ENCODE data around the gene FKBP9.
A peak's percentile ranks its signal among the peaks of the same experiment; 100 is the strongest.

The FKBP9 gene

DNA sequence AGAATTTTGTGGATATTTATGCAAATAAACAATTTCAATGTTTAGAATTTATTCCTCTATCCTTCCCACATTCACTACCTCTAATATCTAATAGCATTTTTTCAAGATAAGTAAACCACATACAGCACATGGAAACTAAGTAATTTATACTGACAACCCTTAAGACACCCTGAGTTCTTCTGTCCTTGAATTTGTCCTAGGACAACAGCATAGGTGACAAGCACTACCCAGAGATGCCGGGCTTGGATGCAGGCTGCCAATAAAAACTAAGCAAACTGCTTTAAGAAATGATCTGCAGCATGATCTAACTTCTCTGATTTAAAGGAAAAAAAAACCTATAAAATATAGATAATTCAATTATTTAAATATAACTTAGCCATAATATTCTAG, 82.7 kb downstream of the FKBP9 start:
- H3K4me3 ChIP-seq (ENCODE audit: low read length): peak overlapping the region; percentile 60
- H3K27me3 ChIP-seq (ENCODE audit: control insufficient read depth, insufficient read depth, low read length): no peaks in the 10 kb centered on the region
- no peaks in the 10 kb centered on the region for H3K9me3 ChIP-seq (ENCODE audit: control insufficient read depth, low read length)
- H3K4me1 ChIP-seq (ENCODE audit: control insufficient read depth, insufficient read depth, low read length): peaks cover 27% of the 10 kb centered on the region
- H3K9ac ChIP-seq (ENCODE audit: low read length): peak overlapping the region; percentile 61
- no peaks in the 10 kb centered on the region for H3K36me3 ChIP-seq (ENCODE audit: control insufficient read depth, insufficient read depth, low read length)

DNA sequence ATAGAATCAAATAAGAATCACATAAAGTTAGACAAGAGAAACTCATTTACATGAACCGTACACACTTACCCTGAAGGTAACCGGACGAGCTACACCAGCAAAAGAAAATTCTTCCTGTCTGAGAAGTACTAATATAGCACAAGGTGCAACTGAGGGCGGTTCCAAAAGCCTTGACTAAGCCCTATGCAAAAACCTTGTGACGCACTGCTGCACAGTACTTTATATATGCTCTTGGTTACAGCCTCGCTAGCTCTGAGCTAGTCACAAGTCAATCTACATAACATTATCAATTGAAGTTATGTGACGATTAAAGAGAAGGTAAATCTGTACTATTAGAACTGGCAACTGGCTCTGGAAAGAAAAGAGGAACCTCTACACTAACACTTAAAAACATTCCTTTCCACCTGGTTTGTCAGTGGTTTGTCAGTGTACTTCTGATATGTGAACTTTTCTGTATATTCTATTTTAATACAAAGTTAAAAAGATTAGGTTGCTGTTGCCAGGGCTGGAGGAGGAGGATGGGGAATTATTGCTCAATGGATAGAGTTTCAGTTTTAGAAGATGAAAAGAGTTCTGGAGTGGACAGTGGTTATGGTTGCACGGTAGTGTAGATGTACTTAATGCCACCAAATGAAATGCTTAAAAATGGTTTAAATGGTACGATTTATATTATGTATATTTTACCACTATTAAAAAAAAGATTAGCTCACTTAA, 83.7 kb downstream of the FKBP9 start:
- H3K27me3 ChIP-seq (ENCODE audit: control insufficient read depth, insufficient read depth, low read length): no peaks in the 10 kb centered on the region
- H3K4me3 ChIP-seq (ENCODE audit: low read length): no peak overlapping the region
- peaks cover 33% of the 10 kb centered on the region for H3K4me1 ChIP-seq (ENCODE audit: control insufficient read depth, insufficient read depth, low read length)
- no peaks in the 10 kb centered on the region for H3K36me3 ChIP-seq (ENCODE audit: control insufficient read depth, insufficient read depth, low read length)
- H3K9ac ChIP-seq (ENCODE audit: low read length): peak overlapping the region; percentile 61
- H3K9me3 ChIP-seq (ENCODE audit: control insufficient read depth, low read length): no peaks in the 10 kb centered on the region

DNA sequence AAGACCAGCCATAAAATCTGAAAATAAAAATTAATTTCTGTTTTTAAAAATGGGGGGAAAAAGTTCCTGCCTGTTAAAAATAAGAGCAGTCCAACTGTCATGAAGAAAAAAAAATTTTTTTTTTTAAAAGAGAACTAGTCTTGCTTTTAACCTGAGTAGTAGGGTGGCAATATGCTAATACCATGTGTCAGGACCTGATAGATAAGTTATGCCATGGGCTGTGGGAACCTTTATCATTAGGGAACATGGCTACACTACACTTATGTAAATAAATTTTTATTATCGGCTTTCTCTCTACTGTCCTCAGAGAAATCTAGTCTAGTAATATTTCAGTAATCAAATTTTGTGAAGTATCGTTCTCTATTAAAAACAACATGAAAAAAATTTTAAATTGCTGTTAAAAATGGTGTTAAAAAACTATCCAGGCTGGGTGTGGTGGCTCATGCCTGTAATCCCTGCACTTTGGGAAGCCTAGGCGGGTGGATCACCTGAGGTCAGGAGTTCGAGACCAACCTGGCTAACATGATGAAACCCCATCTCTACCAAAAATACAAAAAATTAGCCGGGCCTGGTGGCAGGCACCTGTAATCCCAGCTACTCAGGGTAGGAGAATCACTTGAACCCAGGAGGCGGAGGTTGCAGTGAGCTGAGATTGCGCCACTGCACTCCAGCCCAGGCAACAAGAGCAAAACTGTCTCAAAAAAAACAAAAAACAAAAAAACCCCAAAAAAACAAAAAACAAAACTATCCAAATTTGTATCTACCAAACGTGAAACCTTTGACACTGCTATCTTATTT, 84.6 kb downstream of the FKBP9 start:
- Histone ChIP-seq H3K27me3 (ENCODE audit: control insufficient read depth, insufficient read depth, low read length) (no peaks in the 10 kb centered on the region), H3K36me3 (ENCODE audit: control insufficient read depth, insufficient read depth, low read length) (no peaks in the 10 kb centered on the region), H3K9ac (ENCODE audit: low read length) (no peak overlapping the region), H3K4me1 (ENCODE audit: control insufficient read depth, insufficient read depth, low read length) (peaks cover 35% of the 10 kb centered on the region), H3K9me3 (ENCODE audit: control insufficient read depth, low read length) (no peaks in the 10 kb centered on the region), H3K4me3 (ENCODE audit: low read length) (no peak overlapping the region)

DNA sequence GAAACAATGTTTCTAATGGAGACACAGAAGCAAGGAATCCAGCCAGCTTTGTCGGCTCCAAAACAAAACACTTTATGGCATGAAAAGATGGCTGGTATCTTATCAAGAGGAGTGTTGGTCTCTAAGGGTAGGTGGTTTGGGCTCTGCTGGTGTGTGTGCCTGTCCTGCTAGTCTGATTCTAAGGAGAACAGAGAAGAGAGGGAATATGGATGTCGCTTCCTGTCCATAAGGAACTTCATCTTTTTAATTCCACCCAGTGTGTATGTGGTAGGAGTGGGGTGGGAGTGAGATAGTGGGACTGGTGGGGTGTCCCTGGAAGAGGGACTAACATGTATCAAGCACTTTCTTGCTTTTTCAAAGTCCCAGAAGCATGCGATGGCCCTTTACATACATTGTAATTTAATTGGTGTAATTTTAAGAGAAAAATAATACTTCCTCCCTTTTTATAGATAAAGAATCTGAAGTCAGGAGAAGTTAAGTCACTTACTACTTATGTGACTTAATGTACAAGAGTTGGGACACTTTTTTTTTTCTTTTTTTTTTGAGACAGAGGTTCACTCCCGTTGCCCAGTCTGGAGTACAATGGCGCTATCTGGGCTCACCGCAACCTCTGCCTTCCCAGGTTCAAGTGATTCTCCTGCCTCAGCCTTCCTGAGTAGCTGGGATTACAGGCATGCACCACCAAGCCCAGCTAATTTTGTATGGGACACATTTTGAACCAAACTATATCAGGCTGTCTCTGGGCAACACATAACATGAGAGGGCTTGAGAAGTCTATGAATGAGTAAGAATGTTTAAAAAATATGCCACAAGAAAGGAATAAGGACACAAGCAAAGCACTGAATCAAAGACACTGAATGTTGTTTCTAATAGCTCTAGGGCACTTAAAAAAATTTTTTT, 86.5 kb downstream of the FKBP9 start:
- no peaks in the 10 kb centered on the region for H3K27me3 ChIP-seq (ENCODE audit: control insufficient read depth, insufficient read depth, low read length)
- no peaks in the 10 kb centered on the region for H3K9me3 ChIP-seq (ENCODE audit: control insufficient read depth, low read length)
- peak overlapping the region; percentile 34 for H3K4me3 ChIP-seq (ENCODE audit: low read length)
- H3K9ac ChIP-seq (ENCODE audit: low read length): peak overlapping the region; percentile 68
- peaks cover 40% of the 10 kb centered on the region for H3K4me1 ChIP-seq (ENCODE audit: control insufficient read depth, insufficient read depth, low read length)
- no peaks in the 10 kb centered on the region for H3K36me3 ChIP-seq (ENCODE audit: control insufficient read depth, insufficient read depth, low read length)

DNA sequence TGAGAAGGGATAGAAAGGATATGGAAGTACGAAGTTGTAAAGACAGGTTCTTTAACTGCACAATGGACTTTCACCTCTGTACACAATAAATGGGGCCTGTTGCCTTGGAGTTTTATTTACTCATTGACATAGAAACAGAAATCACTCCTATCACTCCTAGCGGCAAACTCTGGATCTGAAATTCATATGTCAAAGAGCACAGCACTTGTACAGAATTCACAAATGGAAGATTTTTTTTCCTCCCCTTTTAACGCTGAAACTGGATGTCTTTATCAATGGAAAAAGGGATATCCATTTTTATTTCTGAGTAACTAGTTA, 87.1 kb downstream of the FKBP9 start:
- Histone ChIP-seq H3K27me3 (ENCODE audit: control insufficient read depth, insufficient read depth, low read length) (no peaks in the 10 kb centered on the region), H3K9me3 (ENCODE audit: control insufficient read depth, low read length) (no peaks in the 10 kb centered on the region), H3K36me3 (ENCODE audit: control insufficient read depth, insufficient read depth, low read length) (no peaks in the 10 kb centered on the region), H3K4me3 (ENCODE audit: low read length) (no peak overlapping the region), H3K4me1 (ENCODE audit: control insufficient read depth, insufficient read depth, low read length) (peaks cover 40% of the 10 kb centered on the region), H3K9ac (ENCODE audit: low read length) (peak overlapping the region; percentile 68)

DNA sequence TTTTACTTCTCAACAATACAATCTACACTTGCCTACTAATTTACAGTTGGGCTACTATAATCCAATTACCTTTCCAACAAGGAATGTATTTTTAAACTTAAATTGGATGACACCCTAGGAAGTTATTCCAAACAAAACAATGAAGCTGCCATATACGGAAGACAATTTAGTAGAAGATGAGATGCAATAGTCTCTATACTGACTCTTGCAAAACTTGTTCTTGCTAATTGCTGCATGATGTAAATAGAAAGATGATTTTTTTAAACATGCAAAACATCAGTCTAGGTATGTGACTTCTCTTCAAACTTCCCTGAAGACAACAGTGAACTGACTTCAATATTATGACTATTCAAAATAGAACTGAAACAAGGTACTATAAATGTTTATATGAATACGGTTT, 87.7 kb downstream of the FKBP9 start:
- H3K4me1 ChIP-seq (ENCODE audit: control insufficient read depth, insufficient read depth, low read length): peaks cover 42% of the 10 kb centered on the region
- no peaks in the 10 kb centered on the region for H3K9me3 ChIP-seq (ENCODE audit: control insufficient read depth, low read length)
- H3K27me3 ChIP-seq (ENCODE audit: control insufficient read depth, insufficient read depth, low read length): no peaks in the 10 kb centered on the region
- H3K9ac ChIP-seq (ENCODE audit: low read length): peak overlapping the region; percentile 24
- no peak overlapping the region for H3K4me3 ChIP-seq (ENCODE audit: low read length)
- H3K36me3 ChIP-seq (ENCODE audit: control insufficient read depth, insufficient read depth, low read length): no peaks in the 10 kb centered on the region

DNA sequence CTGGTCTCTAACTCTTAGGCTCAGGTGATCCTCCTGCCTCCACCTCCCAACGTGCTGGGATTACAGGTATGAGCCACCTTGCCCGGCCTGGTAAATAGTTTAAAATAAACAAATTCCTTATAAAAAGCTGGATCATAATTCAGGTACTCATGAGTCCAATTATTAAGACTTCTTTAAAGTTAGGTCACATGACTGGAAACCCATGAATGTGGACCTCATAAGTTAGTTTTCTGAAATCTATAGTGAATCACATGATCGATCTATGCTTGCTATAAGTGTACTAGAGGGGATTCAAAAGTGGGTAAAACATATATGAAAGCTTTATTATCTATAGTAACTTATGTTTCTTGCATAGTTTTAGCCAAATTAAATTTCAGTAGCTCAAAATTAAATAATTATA, 91.0 kb downstream of the FKBP9 start:
- H3K4me3 ChIP-seq (ENCODE audit: low read length): no peak overlapping the region
- H3K4me1 ChIP-seq (ENCODE audit: control insufficient read depth, insufficient read depth, low read length): peaks cover 40% of the 10 kb centered on the region
- H3K9ac ChIP-seq (ENCODE audit: low read length): no peak overlapping the region
- H3K9me3 ChIP-seq (ENCODE audit: control insufficient read depth, low read length): no peaks in the 10 kb centered on the region
- no peaks in the 10 kb centered on the region for H3K27me3 ChIP-seq (ENCODE audit: control insufficient read depth, insufficient read depth, low read length)
- no peaks in the 10 kb centered on the region for H3K36me3 ChIP-seq (ENCODE audit: control insufficient read depth, insufficient read depth, low read length)

DNA sequence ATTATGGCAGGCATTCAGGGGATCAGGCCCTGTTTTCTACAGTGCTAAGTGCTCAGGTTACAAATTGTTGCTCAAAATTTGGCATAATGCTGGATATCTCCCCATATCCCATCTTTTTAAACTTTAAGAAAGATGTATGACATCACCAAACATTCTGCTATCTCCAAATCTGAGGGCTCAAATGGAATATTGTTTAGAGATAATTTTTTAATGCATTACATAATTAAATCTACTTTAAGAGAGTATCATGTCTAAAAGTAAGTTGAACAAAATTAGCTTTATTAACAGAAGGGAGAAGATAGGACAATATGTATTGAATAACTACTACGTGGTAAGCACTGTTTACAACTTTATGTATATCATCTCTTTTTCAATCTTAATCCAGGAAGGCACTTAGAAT, 91.5 kb downstream of the FKBP9 start:
- no peak overlapping the region for H3K4me3 ChIP-seq (ENCODE audit: low read length)
- H3K4me1 ChIP-seq (ENCODE audit: control insufficient read depth, insufficient read depth, low read length): peaks cover 35% of the 10 kb centered on the region
- no peaks in the 10 kb centered on the region for H3K36me3 ChIP-seq (ENCODE audit: control insufficient read depth, insufficient read depth, low read length)
- H3K27me3 ChIP-seq (ENCODE audit: control insufficient read depth, insufficient read depth, low read length): no peaks in the 10 kb centered on the region
- no peak overlapping the region for H3K9ac ChIP-seq (ENCODE audit: low read length)
- H3K9me3 ChIP-seq (ENCODE audit: control insufficient read depth, low read length): no peaks in the 10 kb centered on the region

DNA sequence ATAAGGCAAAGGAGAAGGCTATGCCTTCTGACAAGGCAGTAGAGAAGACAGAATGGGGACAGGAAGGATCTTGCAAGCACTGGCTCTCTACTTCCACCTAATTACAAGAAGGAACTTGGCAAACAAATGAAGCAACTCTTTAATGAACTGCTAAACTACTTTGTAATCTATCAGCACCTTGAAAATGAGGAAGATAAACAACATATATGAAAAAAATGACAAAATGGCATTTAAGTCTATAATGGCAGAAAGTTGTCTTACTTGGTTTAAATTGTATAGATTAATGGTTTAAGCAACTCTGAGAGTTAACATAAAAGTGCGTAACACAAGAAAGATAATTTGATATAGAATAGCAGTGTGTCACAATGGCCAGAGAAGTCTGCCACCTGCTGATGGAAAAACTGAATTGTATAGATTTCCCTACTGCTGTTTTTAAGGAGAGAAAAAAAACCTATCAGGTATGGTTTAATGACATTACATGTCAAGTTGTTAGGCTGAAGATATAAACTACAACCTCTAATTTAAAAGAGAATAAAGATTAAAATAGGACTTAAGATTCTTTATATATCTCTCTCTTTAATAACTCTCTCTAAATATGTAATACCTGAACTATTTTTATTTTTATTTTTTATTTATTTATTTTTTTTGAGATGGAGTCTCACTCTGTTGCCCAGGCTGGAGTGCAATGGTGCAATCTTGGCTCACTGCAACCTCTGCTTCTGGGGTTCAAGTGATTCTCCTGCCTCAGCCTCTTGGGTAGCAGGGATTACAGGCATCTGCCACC, 93.5 kb downstream of the FKBP9 start:
- no peak overlapping the region for H3K4me3 ChIP-seq (ENCODE audit: low read length)
- H3K9ac ChIP-seq (ENCODE audit: low read length): no peak overlapping the region
- H3K27me3 ChIP-seq (ENCODE audit: control insufficient read depth, insufficient read depth, low read length): no peaks in the 10 kb centered on the region
- H3K9me3 ChIP-seq (ENCODE audit: control insufficient read depth, low read length): no peaks in the 10 kb centered on the region
- H3K4me1 ChIP-seq (ENCODE audit: control insufficient read depth, insufficient read depth, low read length): peaks cover 25% of the 10 kb centered on the region
- H3K36me3 ChIP-seq (ENCODE audit: control insufficient read depth, insufficient read depth, low read length): no peaks in the 10 kb centered on the region

DNA sequence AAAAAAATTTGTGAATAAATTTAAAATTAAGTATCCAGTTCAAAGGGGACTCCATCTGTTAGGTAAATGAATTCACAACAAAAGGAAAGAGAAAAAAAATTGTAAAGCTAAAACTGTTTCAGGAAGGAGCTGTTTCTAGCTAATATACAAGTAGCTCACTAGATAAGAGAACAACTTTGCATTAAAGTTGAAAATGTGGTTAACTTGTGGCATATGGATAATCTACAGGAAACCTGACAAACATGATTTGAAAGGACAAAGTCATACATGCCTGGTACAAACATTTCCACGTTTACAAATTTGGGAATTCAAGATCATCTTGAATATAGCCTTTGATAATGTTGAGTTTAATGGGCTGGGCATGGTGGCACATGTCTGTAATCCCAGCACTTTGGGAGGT, 96.5 kb downstream of the FKBP9 start:
- Histone ChIP-seq H3K4me1 (ENCODE audit: control insufficient read depth, insufficient read depth, low read length) (peaks cover 16% of the 10 kb centered on the region), H3K4me3 (ENCODE audit: low read length) (no peak overlapping the region), H3K9me3 (ENCODE audit: control insufficient read depth, low read length) (no peaks in the 10 kb centered on the region), H3K36me3 (ENCODE audit: control insufficient read depth, insufficient read depth, low read length) (no peaks in the 10 kb centered on the region), H3K27me3 (ENCODE audit: control insufficient read depth, insufficient read depth, low read length) (no peaks in the 10 kb centered on the region), H3K9ac (ENCODE audit: low read length) (no peak overlapping the region)

DNA sequence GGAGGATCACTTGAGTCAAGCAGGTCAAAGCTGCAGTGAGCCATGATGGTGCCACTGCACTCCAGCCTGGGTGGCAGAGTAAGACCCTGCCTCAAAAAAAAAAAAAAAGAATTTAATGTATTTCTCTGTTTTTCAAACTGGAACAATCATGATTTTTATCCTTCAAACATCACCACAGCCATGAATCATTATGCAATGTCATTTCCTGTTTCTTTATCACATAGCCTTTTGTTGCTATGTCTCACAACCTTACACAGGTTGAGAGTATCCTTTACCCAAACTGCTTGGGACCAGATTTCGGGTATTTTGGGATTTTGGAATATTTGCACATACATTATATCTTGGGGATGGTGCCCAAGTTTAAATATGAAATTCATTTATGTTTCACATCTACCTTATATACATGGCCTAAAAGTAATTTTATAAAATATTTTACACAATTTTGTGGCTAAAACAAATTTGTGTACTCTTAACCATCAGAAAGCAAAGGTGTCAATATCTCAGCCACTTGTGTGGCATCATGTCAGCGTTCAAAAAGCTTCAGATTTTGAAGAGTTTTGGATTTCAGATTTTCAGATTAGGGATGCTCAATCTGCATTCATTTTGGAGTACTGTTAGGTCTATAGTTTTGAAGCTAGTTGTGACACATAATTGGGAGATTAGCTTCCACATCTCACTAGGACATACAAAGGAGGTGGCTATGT, 97.2 kb downstream of the FKBP9 start:
- Histone ChIP-seq H3K9me3 (ENCODE audit: control insufficient read depth, low read length) (no peaks in the 10 kb centered on the region), H3K4me3 (ENCODE audit: low read length) (no peak overlapping the region), H3K36me3 (ENCODE audit: control insufficient read depth, insufficient read depth, low read length) (no peaks in the 10 kb centered on the region), H3K27me3 (ENCODE audit: control insufficient read depth, insufficient read depth, low read length) (no peaks in the 10 kb centered on the region), H3K4me1 (ENCODE audit: control insufficient read depth, insufficient read depth, low read length) (peaks cover 16% of the 10 kb centered on the region), H3K9ac (ENCODE audit: low read length) (no peak overlapping the region)
